Measurements from ENCODE around the gene MAP3K5. TPM values are rescaled to one million over a fixed set of nuclear protein-coding genes. Genes with fewer than 3 reads are reported as not detected.

MAP3K5 gene
- polyA plus RNA-seq, 4 donors, result 2.9 to 8.2 (median 7.1) TPM

- DNase-seq (ENCODE audit: low read depth in 4 of 4, low spot score in 3 of 4), result no peak
These were observed 40.3 kb downstream of the MAP3K5 start for GRCh38 chr6:136751991-136752390.

- no peak for DNase-seq (ENCODE audit: low read depth in 4 of 4, low spot score in 3 of 4)
These were observed 40.7 kb downstream of the MAP3K5 start for GRCh38 chr6:136751522-136751956.

GRCh38 chr6:136750696-136751521 lies 41.4 kb downstream of the MAP3K5 start:
- DNase-seq (ENCODE audit: low read depth in 4 of 4, low spot score in 3 of 4), result no peak

GRCh38 chr6:136749359-136749997 lies 42.8 kb downstream of the MAP3K5 start:
- DNase-seq (ENCODE audit: low read depth in 4 of 4, low spot score in 3 of 4), result no peak

GRCh38 chr6:136747507-136747906 lies 44.8 kb downstream of the MAP3K5 start:
- no peak for DNase-seq (ENCODE audit: low read depth in 4 of 4, low spot score in 3 of 4)

- no peak for DNase-seq (ENCODE audit: low read depth in 4 of 4, low spot score in 3 of 4)
These were observed 47.0 kb downstream of the MAP3K5 start for GRCh38 chr6:136745300-136745699.

GRCh38 chr6:136744889-136745288 lies 47.4 kb downstream of the MAP3K5 start:
- no peak for DNase-seq (ENCODE audit: low read depth in 4 of 4, low spot score in 3 of 4)

GRCh38 chr6:136742125-136742524 lies 50.2 kb downstream of the MAP3K5 start:
- DNase-seq (ENCODE audit: low read depth in 4 of 4, low spot score in 3 of 4), result no peak

- DNase-seq (ENCODE audit: low read depth in 4 of 4, low spot score in 3 of 4), result no peak
These were observed 52.0 kb downstream of the MAP3K5 start for GRCh38 chr6:136740050-136740974.

GRCh38 chr6:136739501-136739900 lies 52.8 kb downstream of the MAP3K5 start:
- DNase-seq (ENCODE audit: low read depth in 4 of 4, low spot score in 3 of 4), result no peak

- DNase-seq (ENCODE audit: low read depth in 4 of 4, low spot score in 3 of 4), result no peak
These were observed 53.2 kb downstream of the MAP3K5 start for GRCh38 chr6:136739071-136739470.

- no peak for DNase-seq (ENCODE audit: low read depth in 4 of 4, low spot score in 3 of 4)
These were observed 53.6 kb downstream of the MAP3K5 start for GRCh38 chr6:136738692-136739057.

- DNase-seq (ENCODE audit: low read depth in 4 of 4, low spot score in 3 of 4), result no peak
These were observed 54.2 kb downstream of the MAP3K5 start for GRCh38 chr6:136737871-136738691.

- DNase-seq (ENCODE audit: low read depth in 4 of 4, low spot score in 3 of 4), result no peak
These were observed 54.9 kb downstream of the MAP3K5 start for GRCh38 chr6:136737374-136737844.

- no peak for DNase-seq (ENCODE audit: low read depth in 4 of 4, low spot score in 3 of 4)
These were observed 55.9 kb downstream of the MAP3K5 start for GRCh38 chr6:136736281-136736960.

- no peak for DNase-seq (ENCODE audit: low read depth in 4 of 4, low spot score in 3 of 4)
These were observed 57.3 kb downstream of the MAP3K5 start for GRCh38 chr6:136734977-136735376.

- DNase-seq (ENCODE audit: low read depth in 4 of 4, low spot score in 3 of 4), result no peak
These were observed 59.4 kb downstream of the MAP3K5 start for GRCh38 chr6:136732889-136733288.

GRCh38 chr6:136729832-136730231 lies 62.4 kb downstream of the MAP3K5 start:
- DNase-seq (ENCODE audit: low read depth in 4 of 4, low spot score in 3 of 4), result no peak

- DNase-seq (ENCODE audit: low read depth in 4 of 4, low spot score in 3 of 4), result no peak
These were observed 63.2 kb downstream of the MAP3K5 start for GRCh38 chr6:136728976-136729515.
